NB4 (cell line): Measurements from ENCODE around the gene XIRP1.

Source experiments
- DNase-seq: peaks from one replicate; pipeline ENCODE4 v3.0.0; 2010; ENCODE audit warnings: low read depth
- H3K4me3 ChIP-seq: one replicate; pipeline ENCODE4 v1.5.1; 2011; ENCODE audit warnings: mild to moderate bottlenecking, low read depth, low read length, moderate library complexity
- MAX ChIP-seq: IDR thresholded peaks from 2 replicates; pipeline ENCODE4 v1.6.1; 2011; ENCODE audit warnings: low read depth, low read length
- MYC ChIP-seq: IDR thresholded peaks from 2 replicates; pipeline ENCODE4 v1.6.1; 2011; ENCODE audit warnings: low read depth, low read length
- POLR2A ChIP-seq: IDR thresholded peaks from 2 replicates; pipeline ENCODE4 v1.6.1; 2011; ENCODE audit warnings: mild to moderate bottlenecking; ENCODE audit not compliant: insufficient read length; ENCODE audit errors: extremely low read depth
- TF ChIP-seq, protein P1 (sequence below): IDR thresholded peaks from one replicate; pipeline ENCODE4 v1.5.1; 2012; ENCODE audit warnings: low read depth, low read length

Gene XIRP1

GRCh38 chr3:39185959-39186691 is 6.3 kb downstream of the XIRP1 start:
- TF ChIP-seq, protein P1, sequence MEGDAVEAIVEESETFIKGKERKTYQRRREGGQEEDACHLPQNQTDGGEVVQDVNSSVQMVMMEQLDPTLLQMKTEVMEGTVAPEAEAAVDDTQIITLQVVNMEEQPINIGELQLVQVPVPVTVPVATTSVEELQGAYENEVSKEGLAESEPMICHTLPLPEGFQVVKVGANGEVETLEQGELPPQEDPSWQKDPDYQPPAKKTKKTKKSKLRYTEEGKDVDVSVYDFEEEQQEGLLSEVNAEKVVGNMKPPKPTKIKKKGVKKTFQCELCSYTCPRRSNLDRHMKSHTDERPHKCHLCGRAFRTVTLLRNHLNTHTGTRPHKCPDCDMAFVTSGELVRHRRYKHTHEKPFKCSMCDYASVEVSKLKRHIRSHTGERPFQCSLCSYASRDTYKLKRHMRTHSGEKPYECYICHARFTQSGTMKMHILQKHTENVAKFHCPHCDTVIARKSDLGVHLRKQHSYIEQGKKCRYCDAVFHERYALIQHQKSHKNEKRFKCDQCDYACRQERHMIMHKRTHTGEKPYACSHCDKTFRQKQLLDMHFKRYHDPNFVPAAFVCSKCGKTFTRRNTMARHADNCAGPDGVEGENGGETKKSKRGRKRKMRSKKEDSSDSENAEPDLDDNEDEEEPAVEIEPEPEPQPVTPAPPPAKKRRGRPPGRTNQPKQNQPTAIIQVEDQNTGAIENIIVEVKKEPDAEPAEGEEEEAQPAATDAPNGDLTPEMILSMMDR = no peak
- no peak for TF ChIP-seq POLR2A
- no peak for TF ChIP-seq MAX
- no peak for TF ChIP-seq MYC
- no peak for DNase-seq

DNA sequence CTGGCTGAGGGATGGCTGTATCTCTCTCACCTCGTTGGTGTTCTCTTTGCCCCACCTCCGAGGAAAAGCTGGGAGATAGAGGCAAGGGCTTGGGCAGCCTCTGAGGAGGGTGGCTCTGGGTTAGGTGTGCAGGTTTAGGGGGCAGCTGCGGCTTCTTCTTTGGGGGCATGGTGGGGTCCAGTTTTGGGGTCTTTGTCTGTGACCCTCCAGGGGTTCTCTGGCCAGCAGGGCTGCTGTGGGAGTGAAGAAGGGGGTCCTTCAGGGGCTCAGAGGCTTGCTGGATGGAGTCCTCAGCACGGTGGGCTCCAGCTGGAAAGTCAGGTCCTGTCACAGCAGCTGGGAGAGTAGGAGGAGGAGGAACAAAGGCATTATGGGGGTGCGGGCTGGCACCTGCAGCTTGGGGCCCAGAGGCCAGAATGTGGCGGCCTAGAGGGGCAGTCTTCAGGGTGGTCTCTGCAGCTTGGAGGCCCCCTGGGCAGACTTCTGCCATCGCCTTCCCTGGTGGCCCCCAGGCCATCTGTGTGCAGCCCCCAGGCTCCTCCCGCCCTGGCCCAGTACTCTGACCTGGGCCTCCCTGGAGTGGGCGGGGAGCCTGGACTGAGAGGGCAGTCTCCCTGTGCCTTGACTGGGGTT is 7.0 kb downstream of the XIRP1 start:
- H3K4me3 ChIP-seq = no peak overlapping the region
- DNase-seq = no peak
- TF ChIP-seq POLR2A (no peak), MYC (no peak), MAX (no peak)
- TF ChIP-seq, protein P1 = no peak

More at GRCh38 chr3:39185959-39186691, 6.3 kb downstream of the XIRP1 start:
- no peak overlapping the region for H3K4me3 ChIP-seq

DNA sequence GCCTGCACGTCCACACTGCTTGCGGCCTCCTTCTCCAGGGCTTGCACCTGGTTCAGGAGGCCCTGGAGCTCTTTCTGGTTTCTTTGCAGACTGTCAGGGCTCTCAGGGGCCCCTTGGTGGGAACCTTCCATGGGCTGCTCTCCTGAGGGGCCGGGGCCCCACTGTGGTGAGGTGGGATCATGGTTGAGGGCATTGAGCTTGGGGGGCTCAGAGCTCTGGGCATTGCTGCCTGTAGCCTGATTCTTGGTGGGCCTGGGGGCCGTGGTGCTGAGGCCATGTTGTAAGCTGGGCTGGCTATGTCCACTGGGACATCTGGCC is 7.5 kb downstream of the XIRP1 start:
- no peak overlapping the region for H3K4me3 ChIP-seq
- DNase-seq = no peak
- TF ChIP-seq MYC = no peak
- no peak for TF ChIP-seq MAX
- TF ChIP-seq, protein P1 = no peak
- TF ChIP-seq POLR2A = no peak

DNA sequence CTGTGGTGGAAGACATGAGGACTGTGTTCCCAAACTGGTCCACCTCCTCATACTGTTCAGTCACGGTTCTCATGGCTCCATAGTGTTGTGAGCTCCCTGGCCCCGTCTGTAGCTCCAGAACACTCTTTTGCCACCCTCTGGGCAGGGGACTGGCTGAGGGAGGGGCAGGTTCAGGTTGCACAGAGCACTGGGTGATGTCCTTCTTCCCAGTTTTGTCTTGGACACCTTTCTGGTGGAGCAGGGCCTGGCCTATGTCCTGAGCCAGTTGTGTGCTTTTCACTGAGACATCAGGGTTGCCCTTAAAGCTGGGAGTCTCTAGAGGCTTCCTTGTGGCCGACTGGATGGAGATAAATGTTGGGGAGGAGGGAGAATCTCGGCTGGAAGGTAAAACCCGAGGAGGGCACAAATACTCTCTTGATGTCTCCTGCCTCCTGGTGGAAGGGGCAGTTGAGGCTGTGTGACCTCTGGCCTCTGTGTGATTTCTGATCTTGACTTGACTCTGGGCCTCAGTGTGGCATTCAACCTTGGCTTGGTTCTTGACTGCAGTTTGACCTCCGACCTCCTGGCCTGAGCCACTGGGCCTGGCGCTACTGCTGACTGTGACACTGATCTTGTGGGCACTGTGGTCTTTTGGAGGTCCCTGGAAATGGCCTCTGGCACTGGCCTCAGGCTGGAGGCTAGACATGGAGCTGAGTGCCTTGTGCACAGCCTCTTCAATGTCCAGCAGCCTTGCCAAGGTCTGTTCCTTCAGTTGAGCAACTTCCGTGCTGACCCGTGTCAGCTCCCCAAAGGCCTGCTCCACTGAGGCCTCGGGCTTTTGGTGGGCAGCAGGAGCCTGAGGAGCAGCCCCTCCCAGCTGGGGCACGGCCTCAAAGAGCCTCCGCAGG is 8.1 kb downstream of the XIRP1 start:
- TF ChIP-seq MAX (no peak), MYC (no peak), POLR2A (no peak)
- TF ChIP-seq, protein P1 = no peak
- no peak for DNase-seq
- no peak overlapping the region for H3K4me3 ChIP-seq

GRCh38 chr3:39183211-39184080 is 8.9 kb downstream of the XIRP1 start:
- no peak for DNase-seq
- H3K4me3 ChIP-seq = no peak overlapping the region
- TF ChIP-seq, protein P1 = no peak
- TF ChIP-seq MYC (no peak), MAX (no peak), POLR2A (no peak)
